ENCODE measurements around the gene HRAS.
"Not testable (repeated sequence)": the region's sequence is repeated elsewhere in the genome, so short reads cannot be mapped to it uniquely, and the experiment has no call there.

HRAS gene

DNA sequence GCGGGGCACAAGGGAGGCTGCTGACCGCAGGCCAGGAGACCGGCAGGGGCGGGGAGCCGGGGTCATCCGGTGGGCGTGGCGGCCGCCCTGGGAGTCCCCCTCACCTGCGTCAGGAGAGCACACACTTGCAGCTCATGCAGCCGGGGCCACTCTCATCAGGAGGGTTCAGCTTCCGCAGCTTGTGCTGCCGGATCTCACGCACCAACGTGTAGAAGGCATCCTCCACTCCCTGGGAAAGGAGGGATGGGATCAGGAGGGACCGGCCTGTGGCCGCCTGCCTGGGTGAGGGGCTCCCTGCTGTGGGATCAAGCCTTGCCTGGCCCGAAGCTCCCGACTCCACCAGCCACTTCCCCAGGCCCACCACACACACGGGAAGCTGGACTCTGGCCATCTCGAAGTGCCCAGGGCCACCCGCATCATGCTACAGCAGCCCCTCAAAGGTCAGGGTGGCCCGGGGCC lies 2.8 kb downstream of the HRAS start:
- no peak for DNase-seq

DNA sequence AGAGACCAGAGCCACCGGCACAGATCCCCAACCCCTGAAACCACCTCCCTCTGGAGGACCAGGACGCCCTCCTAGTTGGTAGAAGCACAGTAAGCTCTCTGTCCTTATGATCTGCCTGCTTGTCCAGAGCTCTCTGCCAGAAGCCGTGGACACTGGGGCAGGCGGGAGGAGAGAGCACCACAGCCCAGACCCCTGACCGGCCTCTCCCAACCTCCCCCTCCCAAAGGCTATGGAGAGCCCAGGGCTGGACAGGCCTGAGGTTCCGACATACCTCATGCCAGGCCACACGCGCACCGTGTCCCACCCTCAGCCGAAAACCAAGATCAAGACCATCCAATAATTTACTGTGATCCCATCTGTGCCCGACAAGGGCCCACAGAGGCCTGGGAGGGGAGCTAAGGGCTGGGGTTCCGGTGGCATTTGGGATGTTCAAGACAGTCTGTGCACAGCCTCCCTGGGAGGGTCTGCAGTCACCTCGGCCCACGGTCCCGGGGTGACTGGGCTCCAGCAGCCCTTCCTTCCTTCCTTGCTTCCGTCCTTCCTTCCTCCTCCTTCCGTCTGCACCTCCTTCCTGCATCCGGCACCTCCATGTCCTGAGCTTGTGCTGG lies 3.4 kb downstream of the HRAS start:
- DNase-seq = no peak

DNA sequence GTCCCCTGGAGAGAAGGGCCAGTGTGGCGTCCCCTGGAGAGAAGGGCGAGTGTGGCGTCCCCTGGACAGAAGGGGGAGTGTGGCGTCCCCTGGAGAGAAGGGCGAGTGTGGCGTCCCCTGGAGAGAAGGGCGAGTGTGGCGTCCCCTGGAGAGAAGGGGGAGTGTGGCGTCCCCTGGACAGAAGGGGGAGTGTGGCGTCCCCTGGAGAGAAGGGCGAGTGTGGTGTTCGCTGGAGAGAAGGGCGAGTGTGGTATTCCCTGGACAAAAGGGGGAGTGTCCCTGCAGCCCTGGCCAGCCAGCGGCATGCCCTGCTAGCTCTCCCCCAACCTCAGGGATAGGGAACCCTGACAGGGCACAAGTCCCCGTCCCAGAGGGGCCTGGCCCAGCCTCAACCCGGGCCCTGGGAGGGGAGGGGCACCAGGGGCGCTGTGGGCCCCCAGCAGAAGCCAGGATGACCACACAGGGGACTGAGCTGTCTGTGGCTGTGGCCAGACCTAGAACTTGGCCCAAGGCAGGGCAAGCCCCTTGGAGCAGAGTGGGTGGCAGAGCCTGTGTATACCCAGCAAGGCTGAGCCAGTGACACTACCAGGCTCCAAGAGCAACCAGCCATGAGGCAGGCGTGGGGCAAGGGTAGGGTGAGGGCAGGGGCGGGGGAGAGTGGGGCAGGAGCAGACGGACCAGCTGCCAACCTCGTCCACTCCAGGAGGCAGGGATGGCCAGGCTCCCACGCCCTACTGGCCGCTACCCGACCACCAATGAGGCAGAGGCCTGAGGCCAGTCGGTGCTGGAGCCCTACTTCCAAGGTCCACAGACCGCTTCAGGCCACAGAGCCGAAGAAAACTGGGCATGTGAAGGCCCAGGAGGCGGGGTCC lies 4.2 kb downstream of the HRAS start:
- DNase-seq = no peak

DNA sequence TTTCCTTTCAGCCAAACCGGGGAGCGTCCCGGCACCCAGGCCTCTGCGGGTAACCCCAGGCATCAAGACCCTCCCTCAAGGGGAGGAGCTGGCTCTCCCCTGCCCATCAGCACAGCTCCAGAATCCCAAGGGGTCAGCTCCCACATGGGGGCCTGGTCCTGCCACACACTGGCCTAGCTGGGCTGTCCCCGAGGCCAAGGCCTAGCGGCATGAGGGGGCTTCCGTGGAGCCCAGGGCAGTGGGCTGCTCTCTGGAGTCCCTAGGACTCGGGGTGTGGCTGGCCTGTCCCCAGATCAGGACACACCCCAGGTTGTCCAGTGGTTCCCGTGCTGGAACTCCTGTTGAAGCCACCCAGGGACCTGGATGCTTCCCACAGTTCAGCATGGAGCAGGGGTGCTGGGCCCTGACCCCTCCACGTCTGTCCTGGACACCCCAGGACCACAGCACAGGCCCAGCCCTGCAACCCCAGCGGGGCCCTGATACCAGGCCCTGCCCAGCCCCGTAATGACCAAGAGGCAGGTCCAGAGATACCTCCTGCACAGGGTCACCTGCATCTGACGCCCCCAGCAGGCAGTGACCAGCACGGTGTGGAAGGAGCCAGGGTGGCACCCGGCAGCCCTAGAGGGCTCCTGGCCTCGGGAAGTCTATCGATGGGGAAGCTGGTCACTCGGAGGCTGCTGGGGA lies 5.5 kb downstream of the HRAS start:
- no peak for DNase-seq

DNA sequence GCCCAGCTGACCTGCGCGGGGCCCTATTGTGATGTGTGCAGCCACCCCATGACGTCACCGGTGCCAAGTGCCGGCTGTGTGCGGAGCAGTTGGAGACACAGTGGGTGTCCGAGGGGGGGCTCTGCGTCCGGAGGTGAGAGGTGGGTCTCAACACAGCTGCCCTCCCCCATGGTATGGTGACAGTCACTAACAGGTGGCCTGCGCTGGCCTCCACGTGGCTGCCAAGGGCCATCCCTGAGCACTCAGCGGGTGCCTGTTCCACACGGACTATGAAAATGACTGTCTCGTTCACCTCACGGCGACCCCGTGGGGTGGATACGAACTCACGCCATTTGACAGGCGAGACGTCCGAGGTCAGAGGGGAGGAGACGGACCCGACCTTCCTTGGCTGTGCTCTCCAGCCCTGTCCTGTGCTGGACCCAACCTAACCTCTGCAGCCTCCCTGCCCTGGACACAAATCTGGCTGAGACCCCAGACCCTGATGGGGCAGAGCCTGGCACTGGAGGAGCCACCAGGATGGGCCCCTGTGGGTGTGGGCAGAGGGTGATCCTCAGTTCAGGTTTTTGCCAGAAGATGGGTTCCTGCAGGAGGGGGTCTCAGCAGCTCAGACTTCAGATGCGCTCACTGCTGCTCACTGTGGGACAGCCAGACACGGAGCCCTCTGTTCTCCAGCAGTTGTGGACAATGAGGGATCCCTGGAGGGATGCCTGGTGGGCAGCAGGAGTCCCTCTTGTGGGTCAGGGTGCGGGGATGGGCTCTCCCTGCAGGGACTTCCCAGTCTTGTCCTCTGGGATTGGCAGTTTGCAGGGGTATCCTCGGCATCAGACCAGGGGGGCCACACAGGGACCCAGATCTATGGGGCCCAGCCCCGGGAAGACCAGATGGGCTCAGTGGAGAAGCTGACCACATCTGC lies 6.3 kb downstream of the HRAS start:
- no peak for DNase-seq

DNA sequence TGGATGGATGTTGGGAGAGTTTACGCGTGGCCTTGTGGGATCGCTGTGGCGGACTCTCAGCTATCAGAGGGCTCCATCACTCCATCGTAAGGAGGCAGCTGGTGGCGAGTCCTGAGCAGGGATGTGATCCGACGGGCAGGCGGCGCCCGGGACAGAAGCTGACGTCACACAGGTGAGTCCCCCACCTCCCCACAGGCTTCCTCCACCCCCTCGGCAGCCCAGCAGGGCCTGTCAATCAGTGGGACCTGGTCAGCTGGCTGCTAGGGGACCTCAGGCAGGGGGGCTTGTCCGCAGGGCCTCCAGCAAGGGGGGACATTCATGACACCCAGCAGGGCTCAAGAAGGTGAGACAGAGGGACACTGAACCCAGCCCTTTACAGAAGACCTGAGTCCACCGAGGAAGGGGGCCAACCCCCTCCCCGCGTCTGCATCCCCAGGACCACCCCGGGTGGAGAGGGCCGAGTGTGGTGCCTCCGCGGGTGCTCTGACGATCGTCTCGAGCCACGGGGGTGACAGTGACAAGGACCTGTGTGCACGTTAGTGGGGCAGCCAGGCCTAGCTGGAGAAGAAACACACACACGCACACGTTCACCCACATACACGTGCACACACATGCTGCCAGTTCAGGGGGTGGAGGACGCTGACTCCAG lies 7.1 kb downstream of the HRAS start:
- no peak for DNase-seq

DNA sequence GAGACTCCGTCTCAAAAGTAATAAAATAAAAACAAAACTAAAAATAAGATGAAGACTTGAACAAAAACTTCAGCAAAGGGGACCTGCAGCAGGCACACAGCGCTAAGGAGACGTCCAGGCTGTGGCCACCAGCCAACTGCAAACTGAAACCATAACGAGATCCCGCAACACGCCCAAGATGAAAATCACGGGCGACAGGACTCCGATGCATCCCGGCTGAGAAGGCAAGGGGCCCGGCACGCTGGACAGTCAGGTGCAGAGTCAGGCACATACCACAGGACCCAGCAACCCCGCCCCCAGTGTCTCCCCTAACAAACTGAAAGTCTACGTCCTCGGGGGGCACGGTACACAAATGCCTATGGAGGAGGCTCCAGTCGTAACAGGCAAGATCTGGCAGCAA lies 9.2 kb downstream of the HRAS start:
- no peak for DNase-seq

DNA sequence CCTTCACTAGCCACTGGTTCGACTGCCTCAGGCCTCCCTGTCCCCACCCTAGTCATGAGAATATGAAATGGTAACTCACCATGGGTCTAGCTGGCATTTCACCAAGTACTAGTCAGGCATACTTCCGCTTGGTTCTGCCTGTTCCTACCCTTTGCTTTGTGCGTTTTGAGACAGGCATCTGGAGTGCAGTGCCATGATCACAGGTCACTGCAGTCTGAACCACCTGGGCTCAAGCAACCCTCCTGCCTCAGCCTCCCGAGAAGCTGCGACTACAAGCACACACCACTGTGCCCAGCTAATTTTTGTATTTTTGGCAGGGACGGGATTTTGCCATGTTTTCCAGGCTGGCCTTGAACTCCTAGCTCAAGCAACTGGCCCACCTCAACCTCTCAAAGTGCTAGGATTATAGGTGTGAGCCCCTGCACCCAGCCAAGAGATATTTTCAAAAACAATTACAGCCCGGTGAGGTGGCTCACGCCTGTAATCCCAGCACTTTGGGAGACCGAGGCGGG lies 14.1 kb downstream of the HRAS start:
- DNase-seq = no peak

DNA sequence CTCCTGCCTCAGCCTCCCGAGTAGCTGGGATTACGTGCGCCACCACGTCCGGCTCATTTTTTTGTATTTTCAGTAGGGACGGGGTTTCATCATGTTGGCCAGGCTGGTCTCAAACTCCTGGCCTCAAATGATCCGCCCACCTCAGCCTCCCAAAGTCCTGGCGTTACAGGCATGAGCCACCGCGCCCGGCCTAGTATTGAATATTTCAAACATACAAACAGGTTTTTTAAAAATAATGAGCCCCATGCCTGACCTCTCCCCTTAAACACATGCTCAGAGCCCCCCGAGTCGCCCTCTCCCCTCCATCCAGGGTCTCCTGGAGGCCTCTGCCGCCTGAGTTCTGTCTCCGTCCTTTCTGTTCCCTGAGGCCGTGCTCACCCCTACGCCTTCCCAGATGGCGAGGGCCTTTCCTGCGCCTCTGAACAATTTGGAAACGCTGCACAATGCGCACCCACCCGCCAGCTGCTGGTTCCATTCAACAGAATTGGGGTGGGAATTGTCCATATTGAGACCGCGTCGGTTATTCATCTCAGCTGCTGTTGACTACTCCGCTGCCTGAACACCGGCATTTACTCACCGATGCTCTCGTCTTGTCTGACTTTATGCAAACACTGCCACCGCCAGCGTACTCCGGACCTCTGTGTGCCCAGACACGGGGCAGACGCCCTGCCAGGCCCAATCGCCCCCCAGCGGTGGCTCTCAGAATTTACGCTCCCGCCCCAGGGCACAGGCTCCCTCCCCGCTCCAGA lies 14.8 kb downstream of the HRAS start:
- no peak for DNase-seq

DNA sequence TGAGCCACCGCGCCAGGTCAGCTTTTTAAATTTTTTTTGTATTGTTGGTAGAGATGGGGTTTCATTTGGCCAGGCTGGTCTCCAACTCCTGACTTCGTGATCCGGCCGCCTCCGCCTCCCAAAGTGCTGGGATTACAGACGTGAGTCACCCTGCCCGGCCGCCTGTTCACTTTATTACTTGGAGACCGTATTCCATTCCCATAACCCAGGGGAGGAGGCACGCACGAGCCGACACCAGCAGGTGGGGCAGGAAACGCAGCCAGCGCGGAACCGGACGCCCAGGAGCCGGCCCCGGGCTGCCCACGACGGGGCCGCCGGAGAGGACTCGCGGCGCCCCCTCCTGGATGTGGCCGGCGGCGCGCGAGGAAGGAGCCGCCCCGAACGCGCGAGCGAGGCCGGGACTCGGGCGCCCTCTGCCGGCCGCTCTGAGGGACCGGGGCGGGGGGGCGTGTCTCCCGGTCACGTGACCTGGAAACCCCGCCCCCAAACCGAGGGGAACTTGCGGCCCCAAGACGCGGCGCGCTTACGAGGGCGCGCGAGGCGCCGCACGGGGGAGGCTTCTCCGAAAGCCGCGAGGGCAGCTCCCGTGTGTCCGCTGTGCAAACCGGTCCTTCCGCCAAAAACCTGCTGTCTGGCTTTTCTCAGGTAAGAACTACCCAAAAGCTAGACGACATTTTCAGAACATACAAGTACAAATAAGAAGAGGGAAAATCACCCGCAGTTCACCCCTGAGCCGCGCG lies 16.7 kb downstream of the HRAS start:
- no peak for DNase-seq

DNA sequence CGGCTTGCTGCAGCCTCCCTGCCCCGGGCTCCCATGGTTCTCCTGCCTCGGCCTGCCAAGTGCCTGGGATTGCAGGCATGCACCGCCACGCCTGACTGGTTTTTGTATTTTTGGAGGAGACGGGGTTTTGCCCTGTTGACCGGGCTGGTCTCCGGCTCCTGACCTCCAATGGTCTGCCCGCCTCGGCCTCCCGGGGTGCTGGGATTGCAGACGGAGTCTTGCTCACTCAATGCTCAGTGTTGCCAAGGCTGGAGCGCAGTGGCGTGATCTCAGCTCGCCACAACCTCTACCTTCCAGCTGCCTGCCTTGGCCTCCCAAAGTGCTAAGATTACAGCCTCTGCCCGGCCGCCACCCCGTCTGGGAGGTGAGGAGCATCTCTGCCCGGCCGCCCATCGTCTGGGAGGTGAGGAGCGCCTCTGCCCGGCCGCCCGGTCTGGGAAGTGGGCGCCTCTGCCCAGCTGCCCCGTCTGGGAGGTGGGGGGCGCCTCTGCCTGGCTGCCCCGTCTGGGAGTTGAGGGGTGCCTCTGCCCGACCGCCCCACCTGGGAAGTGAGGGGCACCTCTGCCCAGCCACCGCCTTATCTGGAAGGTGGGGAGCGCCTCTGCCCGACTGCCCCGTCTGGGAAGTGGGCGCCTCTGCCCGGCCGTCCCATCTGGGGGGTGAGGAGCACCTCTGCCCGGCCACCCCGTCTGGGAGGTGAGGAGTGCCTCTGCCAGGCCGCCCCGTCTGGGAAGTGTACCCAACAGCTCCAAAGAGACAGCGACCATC lies 18.3 kb downstream of the HRAS start:
- DNase-seq = not testable (repeated sequence)

DNA sequence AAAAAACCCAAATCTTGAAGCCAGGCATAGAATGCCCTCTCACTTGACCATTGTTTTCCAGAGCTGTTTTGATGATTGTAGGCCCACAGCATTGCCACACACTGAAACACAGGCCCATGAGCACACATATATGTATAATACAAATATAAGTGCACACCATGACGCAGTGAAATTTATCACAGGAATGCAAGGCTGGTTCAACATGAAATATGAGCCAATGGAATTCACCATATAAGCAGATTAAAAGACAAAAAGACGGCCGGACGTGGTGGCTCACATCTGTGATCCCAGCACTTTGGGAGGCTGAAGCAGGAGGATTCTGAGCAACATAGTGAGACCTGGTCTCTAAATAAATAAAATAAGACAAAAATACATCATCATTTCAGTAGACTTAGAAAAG lies 19.0 kb downstream of the HRAS start:
- no peak for DNase-seq

DNA sequence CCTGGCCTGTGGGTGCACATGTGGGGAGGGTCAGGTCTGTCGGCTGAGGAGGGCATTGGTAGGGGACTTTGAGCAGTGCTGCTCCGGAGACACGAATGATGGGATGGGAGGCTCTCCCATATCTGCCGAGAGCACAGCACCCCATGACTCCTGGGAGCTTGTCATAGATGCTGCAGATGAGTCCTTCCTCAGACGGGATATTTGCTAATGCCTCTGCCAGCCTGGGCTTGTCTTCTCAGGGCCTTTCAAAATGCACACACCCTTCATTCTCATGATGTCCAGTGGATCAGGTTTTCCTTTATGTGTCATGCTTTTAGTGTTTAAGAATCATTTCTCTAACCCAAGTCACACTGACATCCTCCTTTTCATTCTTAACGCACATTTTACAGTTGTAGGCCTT lies 20.2 kb downstream of the HRAS start:
- DNase-seq = no peak

DNA sequence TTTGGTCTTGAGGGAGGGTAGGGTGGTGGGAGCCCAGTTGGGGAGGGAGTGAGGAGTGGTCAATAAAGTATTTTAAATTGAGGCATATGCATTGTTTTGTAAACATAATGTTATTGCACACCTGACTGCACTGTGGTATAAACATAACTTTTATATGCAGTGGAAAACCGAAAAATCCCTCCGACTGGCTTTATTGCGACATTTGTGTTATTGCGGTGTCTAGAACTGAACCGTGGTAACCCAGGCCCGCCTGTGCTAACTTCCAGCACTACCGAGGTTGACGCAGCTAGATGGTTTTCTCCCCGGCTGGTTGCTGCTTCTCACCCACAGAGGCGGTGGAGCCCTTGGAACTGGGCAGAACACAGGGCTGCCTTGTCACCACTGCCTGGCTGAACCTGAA lies 20.8 kb downstream of the HRAS start:
- no peak for DNase-seq

DNA sequence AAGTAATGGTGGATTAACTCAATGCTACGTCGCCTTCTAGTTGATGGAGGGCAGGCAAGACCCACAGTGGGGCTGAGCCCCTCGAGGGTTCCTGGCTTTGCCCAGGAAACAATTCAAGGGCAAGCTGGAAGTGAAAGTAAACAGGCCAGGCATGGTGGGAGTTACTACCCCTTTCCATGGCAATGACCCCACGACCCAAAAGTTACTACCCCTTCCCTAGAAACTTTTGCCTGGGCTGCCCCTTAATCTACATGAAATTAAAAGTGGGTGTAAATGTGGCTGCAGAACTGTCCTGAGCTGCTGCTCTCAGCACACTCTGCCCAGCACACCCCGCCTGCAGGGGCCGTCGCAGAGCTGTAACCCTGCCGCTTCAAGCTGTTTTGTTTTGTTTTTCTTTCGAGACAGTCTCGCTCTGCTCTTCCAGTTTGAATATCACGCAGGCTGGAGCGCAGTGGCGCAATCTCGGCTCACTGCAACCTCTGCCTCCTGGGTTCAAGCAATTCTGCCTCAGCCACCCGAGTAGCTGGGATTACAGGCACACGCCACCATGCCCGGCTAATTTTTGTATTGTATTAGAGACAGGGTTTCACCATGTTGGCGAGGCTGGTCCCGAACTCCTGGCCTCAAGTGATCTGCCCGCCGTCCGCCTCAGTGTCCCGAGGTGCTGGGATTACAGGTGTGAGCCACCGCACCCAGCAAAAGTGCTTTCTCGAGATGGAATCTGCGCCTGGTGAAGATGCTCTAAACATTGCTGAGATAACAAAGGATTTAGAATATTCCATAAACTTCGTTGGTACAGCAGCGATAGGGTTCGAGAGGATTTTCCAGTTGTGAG lies 22.4 kb downstream of the HRAS start:
- DNase-seq = no peak

DNA sequence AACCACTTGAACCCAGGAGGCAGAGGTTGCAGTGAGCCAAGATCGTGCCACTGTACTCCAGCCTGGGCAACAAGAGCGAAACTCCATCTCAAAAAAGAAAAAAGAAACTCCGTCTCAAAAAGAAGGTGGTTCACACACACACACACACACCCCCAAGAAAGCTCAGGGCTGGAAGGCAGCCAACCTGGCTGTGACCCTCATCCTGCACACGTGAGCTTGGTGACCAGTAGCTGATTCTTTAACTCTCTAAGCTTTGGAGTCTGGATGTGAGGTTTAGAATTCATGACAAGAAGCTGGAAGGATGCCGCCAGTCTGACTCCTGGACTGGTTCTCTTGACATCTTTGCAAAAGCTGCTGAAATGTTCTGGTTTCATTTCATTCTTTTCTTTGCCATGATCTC lies 26.4 kb downstream of the HRAS start:
- no peak for DNase-seq

DNA sequence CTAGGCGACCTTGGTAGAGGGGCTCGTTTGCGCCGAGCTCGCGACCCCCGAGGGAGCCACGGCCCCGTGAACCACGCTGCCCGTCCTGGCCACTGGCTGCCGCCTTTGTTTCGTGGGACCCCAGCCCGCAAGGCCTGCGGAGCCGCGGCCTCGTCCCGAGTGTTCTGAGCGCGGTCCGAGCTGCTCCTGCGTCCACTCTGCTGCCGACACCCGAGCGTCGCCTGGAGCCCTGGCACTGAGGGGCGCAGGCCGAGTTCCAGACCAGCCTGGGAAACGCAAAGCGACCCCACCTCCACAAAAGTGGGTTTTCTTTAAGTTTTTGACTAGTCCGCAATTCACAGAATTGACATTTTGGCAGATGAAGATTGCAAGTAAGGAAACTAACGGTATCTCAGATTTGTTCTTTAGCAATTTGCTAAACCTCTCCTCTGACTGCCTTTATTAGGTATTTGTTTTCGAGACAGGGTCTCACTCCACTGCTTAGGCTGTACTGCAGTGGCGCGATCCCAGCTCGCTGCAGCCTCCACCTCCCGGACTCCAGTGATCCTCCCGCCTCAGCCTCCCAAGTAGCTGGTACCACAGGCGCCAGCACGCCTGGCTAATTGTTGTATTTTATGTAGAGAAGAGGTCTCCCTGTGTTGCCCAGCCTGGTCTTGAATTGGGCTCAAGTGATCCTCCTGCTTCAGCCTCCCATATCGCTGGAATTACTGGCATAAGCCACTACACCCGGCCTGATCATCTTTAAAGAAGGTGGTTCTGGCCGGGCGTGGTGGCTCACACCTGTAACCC lies 27.5 kb downstream of the HRAS start:
- DNase-seq = no peak

All from RPMI8226 (cell line).